H1 (cell line): ENCODE results near the gene PPRC1. TPM values are rescaled to one million over a fixed set of nuclear protein-coding genes. Genes with fewer than 3 reads are reported as not detected.

ENCODE experiments used
- CTCF ChIA-PET: fragments of 300-600 bp; sonication (Branson Sonifier 250); formaldehyde crosslinking; loops from one replicate; lab custom pipeline; 2021; ENCODE audit not compliant: partially characterized antibody; lab: Charles Lee
- POLR2A ChIA-PET: fragments of 300-600 bp; sonication (Branson Sonifier 250); formaldehyde crosslinking; loops from one replicate; lab custom pipeline; 2021; ENCODE audit warnings: inconsistent platforms; ENCODE audit not compliant: partially characterized antibody; lab: Charles Lee
- DNase-seq, 2 experiments: peaks; one replicate each; pipeline versions ENCODE4 v3.0.0 to v3.0.0-alpha.2; 2010 to 2022; ENCODE audit warnings: low spot score in 2 of 2, low read depth in 1 of 2, mixed read lengths in 1 of 2
- FAIRE-seq: peaks from 2 replicates; lab custom pipeline; 2011; peaks lifted over from hg19 to GRCh38; lab: Jason Lieb, UNC
- H2AFZ ChIP-seq: 2 replicates; pipeline ENCODE4 v1.8.1; 2012; ENCODE audit warnings: low read length, inconsistent platforms
- H2AK5ac ChIP-seq: 2 replicates; pipeline ENCODE4 v1.6.1; 2013; ENCODE audit warnings: low read depth, low read length
- H2BK120ac ChIP-seq: replicated peaks from 2 replicates; pipeline ENCODE3; 2013; ENCODE audit warnings: low read depth, low read length, inconsistent platforms
- H2BK12ac ChIP-seq: 2 replicates; pipeline ENCODE4 v1.6.1; 2013; ENCODE audit warnings: low read depth, low read length
- H2BK15ac ChIP-seq: 2 replicates; pipeline ENCODE4 v1.6.1; 2013; ENCODE audit warnings: low read length
- H2BK20ac ChIP-seq: 2 replicates; pipeline ENCODE4 v1.6.1; 2013; ENCODE audit warnings: low read length
- H2BK5ac ChIP-seq: 2 replicates; pipeline ENCODE4 v1.6.1; 2013; ENCODE audit warnings: low read depth, low read length
- H3K14ac ChIP-seq: 2 replicates; pipeline ENCODE4 v1.6.1; 2013; ENCODE audit warnings: inconsistent platforms; ENCODE audit not compliant: insufficient read length
- H3K18ac ChIP-seq: 2 replicates; pipeline ENCODE4 v1.6.1; 2013; ENCODE audit warnings: low read length; ENCODE audit errors: extremely low read depth
- H3K23ac ChIP-seq: 2 replicates; pipeline ENCODE4 v1.6.1; 2013; ENCODE audit warnings: inconsistent platforms; ENCODE audit not compliant: insufficient read length
- H3K23me2 ChIP-seq: 2 replicates; pipeline ENCODE4 v1.6.1; 2013; ENCODE audit warnings: low read depth, low read length
- H3K27ac ChIP-seq: 2 replicates; pipeline ENCODE4 v1.6.1; 2011; ENCODE audit warnings: low read depth, low read length, inconsistent platforms
- H3K27me3 ChIP-seq, 4 experiments: replicated peaks in 1 of 4; 1 replicate in 1 of 4; 2 replicates in 3 of 4; pipeline versions ENCODE4 v1.6.1 to v1.8.1; 2011 to 2013; ENCODE audit warnings: low read length in 3 of 4, mild to moderate bottlenecking in 3 of 4, inconsistent platforms in 2 of 4, mixed read lengths in 2 of 4, moderate library complexity in 1 of 4; ENCODE audit not compliant: control insufficient read depth in 3 of 4, insufficient read depth in 3 of 4; ENCODE audit errors: extremely low read depth in 1 of 4
- H3K36me3 ChIP-seq, 4 experiments: 2 replicates each; pipeline versions ENCODE4 v1.6.1 to v1.8.1; 2011 to 2013; ENCODE audit warnings: mild to moderate bottlenecking in 4 of 4, low read length in 3 of 4, moderate library complexity in 2 of 4, control low read depth in 1 of 4, inconsistent platforms in 1 of 4; ENCODE audit not compliant: insufficient read depth in 4 of 4, control insufficient read depth in 2 of 4
- H3K4ac ChIP-seq: replicated peaks from 2 replicates; pipeline ENCODE3; 2013; ENCODE audit warnings: low read length, low read depth, mixed read lengths, inconsistent platforms; ENCODE audit not compliant: insufficient read length
- H3K4me1 ChIP-seq, 4 experiments: replicated peaks in 1 of 4; 1 replicate in 1 of 4; 2 replicates in 3 of 4; pipeline versions ENCODE4 v1.6.1 to v1.8.1; 2011 to 2013; ENCODE audit warnings: low read length in 3 of 4, inconsistent platforms in 2 of 4, mixed read lengths in 1 of 4; ENCODE audit not compliant: insufficient read depth in 4 of 4, control insufficient read depth in 3 of 4
- H3K4me2 ChIP-seq, 2 experiments: 2 replicates each; pipeline versions ENCODE4 v1.6.1 to v1.8.1; 2011 to 2013; ENCODE audit warnings: low read depth in 2 of 2, low read length in 2 of 2, control low read depth in 1 of 2, inconsistent platforms in 1 of 2, mild to moderate bottlenecking in 1 of 2; ENCODE audit not compliant: insufficient read depth in 1 of 2
- H3K4me3 ChIP-seq, 4 experiments: fragments of 200-600, 300-600 bp in 1 of 4; sonication (generic), shearing (Covaris generic), sonication (Bioruptor Twin) in 1 of 4; 2 replicates each; pipeline versions ENCODE4 v1.5.1 to v1.8.1; 2011 to 2016; ENCODE audit warnings: low read length in 4 of 4, low read depth in 3 of 4, control low read depth in 2 of 4, inconsistent platforms in 2 of 4, mild to moderate bottlenecking in 2 of 4, mixed read lengths in 1 of 4, moderate library complexity in 1 of 4; ENCODE audit not compliant: insufficient read depth in 2 of 4; ENCODE audit errors: extremely low read depth in 1 of 4
- H3K56ac ChIP-seq: replicated peaks from 2 replicates; pipeline ENCODE3; 2013; ENCODE audit warnings: low read depth, mild to moderate bottlenecking, mixed read lengths, low read length, inconsistent platforms; ENCODE audit not compliant: insufficient read length
- H3K79me1 ChIP-seq: 2 replicates; pipeline ENCODE4 v1.6.1; 2013; ENCODE audit warnings: low read depth, low read length, control low read depth
- H3K79me2 ChIP-seq, 2 experiments: 2 replicates each; pipeline versions ENCODE4 v1.6.1 to v1.8.1; 2012 to 2013; ENCODE audit warnings: low read length in 2 of 2, mild to moderate bottlenecking in 2 of 2, inconsistent platforms in 1 of 2; ENCODE audit not compliant: insufficient read depth in 2 of 2, control insufficient read depth in 1 of 2
- H3K9ac ChIP-seq, 4 experiments: replicated peaks in 1 of 4; 1 replicate in 1 of 4; 2 replicates in 3 of 4; pipeline versions ENCODE4 v1.6.1 to v1.8.1; 2011 to 2013; ENCODE audit warnings: low read depth in 3 of 4, low read length in 3 of 4, control low read depth in 2 of 4, mild to moderate bottlenecking in 2 of 4, moderate library complexity in 2 of 4, inconsistent platforms in 1 of 4; ENCODE audit errors: extremely low read depth in 1 of 4
- H3K9me3 ChIP-seq, 2 experiments: 2 replicates each; pipeline versions ENCODE4 v1.6.1 to v1.8.1; 2012 to 2013; ENCODE audit warnings: mild to moderate bottlenecking in 2 of 2, moderate library complexity in 2 of 2, control low read depth in 1 of 2, inconsistent platforms in 1 of 2, low read depth in 1 of 2, low read length in 1 of 2, mixed read lengths in 1 of 2; ENCODE audit not compliant: insufficient read depth in 2 of 2
- H4K20me1 ChIP-seq, 2 experiments: replicated peaks in 1 of 2; 2 replicates each; pipeline versions ENCODE3 to v1.8.1; 2011 to 2013; ENCODE audit warnings: inconsistent platforms in 2 of 2, low read length in 2 of 2, mild to moderate bottlenecking in 1 of 2; ENCODE audit not compliant: insufficient read depth in 2 of 2, control insufficient read depth in 1 of 2
- H4K5ac ChIP-seq: 2 replicates; pipeline ENCODE4 v1.6.1; 2013; ENCODE audit warnings: low read length, low read depth, mixed read lengths, inconsistent platforms; ENCODE audit not compliant: insufficient read length
- H4K8ac ChIP-seq: 2 replicates; pipeline ENCODE4 v1.8.0; 2013; ENCODE audit warnings: mild to moderate bottlenecking, moderate library complexity, low read length, inconsistent platforms; ENCODE audit not compliant: insufficient read depth; ENCODE audit errors: extremely low read depth
- H4K91ac ChIP-seq: replicated peaks from 2 replicates; pipeline ENCODE3; 2013; ENCODE audit warnings: low read length, mixed read lengths, inconsistent platforms; ENCODE audit not compliant: insufficient read length
- POLR2A ChIP-seq, 2 experiments: IDR thresholded peaks; 1 replicate in 1 of 2; 2 replicates in 1 of 2; pipeline ENCODE4 v1.6.1; 2011; ENCODE audit warnings: low read depth in 2 of 2, low read length in 2 of 2, mild to moderate bottlenecking in 2 of 2; ENCODE audit errors: control extremely low read depth in 1 of 2
- TCF12 ChIP-seq: IDR thresholded peaks from 2 replicates; pipeline ENCODE4 v1.6.1; 2011; ENCODE audit warnings: low read depth, mild to moderate bottlenecking, low read length
- WGBS, 2 experiments: shearing (Covaris generic) in 1 of 2; methylation state at CpG; one replicate each; pipeline versions ENCODE4 v1.1.6 to v1.1.7; 2013 to 2015; ENCODE audit warnings: low lambda C conversion rate in 2 of 2, mixed read lengths in 2 of 2, inconsistent platforms in 1 of 2, low coverage in 1 of 2, missing lambda C conversion rate in 1 of 2; ENCODE audit not compliant: insufficient replicate concordance in 2 of 2, insufficient coverage in 1 of 2, insufficient read length in 1 of 2; ENCODE audit errors: extremely low coverage in 1 of 2, missing lambda C conversion rate in 1 of 2; 5-methylcytosine and 5-hydroxymethylcytosine counted together
- polyA plus RNA-seq, 7 experiments: library from polyadenylated mRNA; depleted of rRNA in 3 of 7; stranded (reverse) in 5 of 7; unstranded in 2 of 7; fragments of >200 nt in 5 of 7; fragments of 200-250 nt in 2 of 7; gene quantifications; 1 replicate in 5 of 7; 2 replicates in 1 of 7; 4 replicates in 1 of 7; pipeline versions ENCODE4 v1.2.1 to v1.2.3, GENCODE V29; 2011 to 2013; ENCODE audit warnings: missing spikeins in 2 of 7, mixed read lengths in 2 of 7
- total RNA-seq: library from RNA; stranded (reverse); fragmentation: NEBNext Ultra II Directional; extraction: Animal tissue kit (Norgen Biotek cat#: 25700); gene quantifications from 2 replicates; pipeline ENCODE4 v1.2.1, GENCODE V29; 2021

The PPRC1 gene
- total and polyA plus RNA-seq, 2 of the 8 experiments (the other 6 are each of a cell fraction or from before 2014, with no cell fraction given): 46.5 to 88.4 TPM

DNA sequence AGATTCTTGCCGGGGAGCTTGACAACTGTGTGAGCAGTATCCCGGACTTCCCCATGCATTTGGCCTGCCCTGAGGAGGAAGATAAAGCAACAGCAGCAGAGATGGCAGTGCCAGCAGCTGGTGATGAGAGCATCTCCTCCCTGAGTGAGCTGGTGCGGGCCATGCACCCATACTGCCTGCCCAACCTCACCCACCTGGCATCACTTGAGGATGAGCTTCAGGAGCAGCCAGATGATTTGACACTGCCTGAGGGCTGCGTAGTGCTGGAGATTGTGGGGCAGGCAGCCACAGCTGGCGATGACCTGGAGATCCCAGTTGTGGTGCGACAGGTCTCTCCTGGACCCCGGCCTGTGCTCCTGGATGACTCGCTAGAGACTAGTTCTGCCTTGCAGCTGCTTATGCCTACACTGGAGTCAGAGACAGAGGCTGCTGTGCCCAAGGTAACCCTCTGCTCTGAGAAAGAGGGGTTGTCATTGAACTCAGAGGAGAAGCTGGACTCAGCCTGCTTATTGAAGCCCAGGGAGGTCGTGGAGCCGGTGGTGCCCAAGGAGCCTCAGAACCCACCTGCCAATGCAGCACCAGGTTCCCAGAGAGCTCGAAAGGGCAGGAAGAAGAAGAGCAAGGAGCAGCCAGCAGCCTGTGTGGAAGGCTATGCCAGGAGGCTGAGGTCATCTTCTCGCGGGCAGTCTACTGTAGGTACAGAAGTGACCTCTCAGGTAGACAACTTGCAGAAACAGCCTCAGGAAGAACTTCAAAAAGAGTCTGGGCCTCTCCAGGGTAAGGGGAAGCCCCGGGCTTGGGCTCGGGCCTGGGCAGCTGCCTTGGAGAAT lies 6.7 kb downstream of the PPRC1 start:
- H2BK15ac ChIP-seq: no peak overlapping the region
- H3K9ac ChIP-seq: no peak overlapping the region
- no peak overlapping the region for H3K4me3 ChIP-seq
- H2BK12ac ChIP-seq: no peak overlapping the region
- peaks cover 0 to 10% (median 1%) of the 10 kb centered on the region in 4 experiments; a peak in 4 of 7 replicates for H3K4me1 ChIP-seq
- H3K18ac ChIP-seq: no peak overlapping the region
- no peak overlapping the region for H3K4ac ChIP-seq
- no peak overlapping the region for H2AK5ac ChIP-seq
- no peak overlapping the region for H3K4me2 ChIP-seq
- POLR2A ChIA-PET: interaction anchor here (0.7 to 20.0 kb wide), 10 partner anchors 11 to 519 kb away, joined by 3 to 408 read pairs (median 4); partner anchors contain the start of genes LDB1 and NOLC1
- H3K79me2 ChIP-seq: peaks cover 26 to 83% of the 10 kb centered on the region in 2 experiments
- no peak overlapping the region for H3K27ac ChIP-seq
- H3K56ac ChIP-seq: no peak overlapping the region
- H2BK5ac ChIP-seq: no peak overlapping the region
- peaks cover 36% of the 10 kb centered on the region for H3K79me1 ChIP-seq
- peaks cover 50 to 68% (median 63%) of the 10 kb centered on the region in 4 experiments for H3K36me3 ChIP-seq
- H4K20me1 ChIP-seq: peaks cover 41 to 52% of the 10 kb centered on the region in 2 experiments
- 93% methylated on average over 15 of the region's 15 CpGs; no CpG with 5 or more reads in 1 of the 2 experiments for whole genome bisulfite sequencing, 2 experiments
- H2AFZ ChIP-seq: no peak overlapping the region
- H3K23ac ChIP-seq: no peak overlapping the region
- no peak overlapping the region for H4K91ac ChIP-seq
- CTCF ChIA-PET: interaction anchor here (0.6 to 3.8 kb wide), 8 partner anchors 8 to 67 kb away, joined by 3 to 20 read pairs (median 5); no protein-coding TSS in a partner anchor
- no peak overlapping the region for H2BK20ac ChIP-seq
- DNase-seq (no peak), FAIRE-seq (no peak)
- no peaks in the 10 kb centered on the region for H3K27me3 ChIP-seq
- H3K9me3 ChIP-seq: no peaks in the 10 kb centered on the region
- peaks cover 2% of the 10 kb centered on the region; the same call in 1 of the 2 replicates for H3K23me2 ChIP-seq
- TF ChIP-seq POLR2A (IDR thresholded peaks at IDR 0.05; ENCODE audit: control extremely low read depth in 1 of 2, low read depth in 2 of 2, low read length in 2 of 2) (peak in 1 of 2 experiments; percentile 26; a peak in 1 of 3 replicates), TCF12 (no peak)
- H3K14ac ChIP-seq: no peak overlapping the region
- H4K5ac ChIP-seq: no peak overlapping the region
- H2BK120ac ChIP-seq: no peak overlapping the region
- no peak overlapping the region for H4K8ac ChIP-seq
